Measurements from ENCODE around the gene MRGPRD.

The MRGPRD gene

DNA sequence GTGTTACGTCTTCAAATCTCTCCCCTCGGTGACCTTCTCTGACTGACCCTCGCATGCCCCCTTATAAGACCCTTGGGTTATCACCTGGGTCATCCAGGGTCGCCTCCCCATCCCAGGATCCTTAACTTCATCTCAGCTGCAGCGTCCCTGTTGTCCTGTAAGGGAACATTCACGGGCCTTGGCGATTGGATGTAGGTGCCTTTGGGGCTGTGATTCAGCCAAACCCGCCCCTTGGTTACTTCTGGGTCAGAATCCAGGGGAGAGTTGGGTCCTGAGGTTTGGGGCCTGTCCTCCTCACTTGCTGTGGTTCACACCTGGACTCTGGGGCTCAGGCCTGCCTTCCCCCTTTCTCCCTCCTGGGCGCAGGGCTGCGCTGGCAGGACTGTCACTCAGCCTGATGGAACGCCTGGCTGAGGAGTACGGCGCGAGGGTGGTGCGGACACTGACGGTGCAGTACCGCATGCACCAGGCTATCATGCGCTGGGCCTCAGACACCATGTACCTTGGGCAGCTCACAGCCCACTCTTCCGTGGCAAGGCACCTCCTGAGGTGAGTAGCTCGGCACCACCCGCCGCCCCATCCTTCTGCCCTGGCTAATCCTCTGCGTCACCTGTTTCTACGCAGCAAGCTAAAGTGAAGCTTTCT, 47.7 kb downstream of the MRGPRD start:
- TF ChIP-seq, protein P1, sequence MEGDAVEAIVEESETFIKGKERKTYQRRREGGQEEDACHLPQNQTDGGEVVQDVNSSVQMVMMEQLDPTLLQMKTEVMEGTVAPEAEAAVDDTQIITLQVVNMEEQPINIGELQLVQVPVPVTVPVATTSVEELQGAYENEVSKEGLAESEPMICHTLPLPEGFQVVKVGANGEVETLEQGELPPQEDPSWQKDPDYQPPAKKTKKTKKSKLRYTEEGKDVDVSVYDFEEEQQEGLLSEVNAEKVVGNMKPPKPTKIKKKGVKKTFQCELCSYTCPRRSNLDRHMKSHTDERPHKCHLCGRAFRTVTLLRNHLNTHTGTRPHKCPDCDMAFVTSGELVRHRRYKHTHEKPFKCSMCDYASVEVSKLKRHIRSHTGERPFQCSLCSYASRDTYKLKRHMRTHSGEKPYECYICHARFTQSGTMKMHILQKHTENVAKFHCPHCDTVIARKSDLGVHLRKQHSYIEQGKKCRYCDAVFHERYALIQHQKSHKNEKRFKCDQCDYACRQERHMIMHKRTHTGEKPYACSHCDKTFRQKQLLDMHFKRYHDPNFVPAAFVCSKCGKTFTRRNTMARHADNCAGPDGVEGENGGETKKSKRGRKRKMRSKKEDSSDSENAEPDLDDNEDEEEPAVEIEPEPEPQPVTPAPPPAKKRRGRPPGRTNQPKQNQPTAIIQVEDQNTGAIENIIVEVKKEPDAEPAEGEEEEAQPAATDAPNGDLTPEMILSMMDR (IDR thresholded peaks at IDR 0.05; ENCODE audit: insufficient read depth, low read length, missing control alignments) = no peak
- ChIA-PET POLR2A (no interaction called here), CTCF (no interaction called here)
- no peak for DNase-seq (ENCODE audit: low read depth, low spot score)
- H3K4me3 ChIP-seq (ENCODE audit: low read depth, low read length) = no peak overlapping the region

GRCh38 chr11:68932358-68932757, 48.4 kb downstream of the MRGPRD start:
- ChIA-PET POLR2A (no interaction called here), CTCF (no interaction called here)
- TF ChIP-seq, protein P1 (IDR thresholded peaks at IDR 0.05; ENCODE audit: insufficient read depth, low read length, missing control alignments) = no peak
- no peak for DNase-seq (ENCODE audit: low read depth, low spot score)
- no peak overlapping the region for H3K4me3 ChIP-seq (ENCODE audit: low read depth, low read length)

DNA sequence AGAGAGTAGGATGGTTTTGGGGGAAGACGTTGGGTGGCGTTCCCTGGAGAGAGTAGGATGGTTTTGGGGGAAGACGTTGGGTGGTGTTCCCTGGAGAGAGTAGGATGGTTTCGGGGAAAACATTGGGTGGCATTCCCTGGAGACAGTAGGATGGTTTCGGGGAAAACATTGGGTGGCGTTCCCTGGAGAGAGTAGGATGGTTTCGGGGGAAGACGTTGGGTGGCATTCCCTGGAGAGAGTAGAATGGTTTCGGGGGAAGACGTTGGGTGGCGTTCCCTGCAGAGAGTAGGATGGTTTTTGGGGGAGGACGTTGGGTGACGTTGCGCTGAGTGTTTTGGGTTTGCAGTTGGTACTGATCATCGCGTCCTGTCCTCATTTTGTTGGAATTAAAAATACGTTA, 48.9 kb downstream of the MRGPRD start:
- no peak overlapping the region for H3K4me3 ChIP-seq (ENCODE audit: low read depth, low read length)
- TF ChIP-seq, protein P1 (IDR thresholded peaks at IDR 0.05; ENCODE audit: insufficient read depth, low read length, missing control alignments) = no peak
- CTCF ChIA-PET = no interaction called here
- DNase-seq (ENCODE audit: low read depth, low spot score) = no peak
- POLR2A ChIA-PET = no interaction called here

DNA sequence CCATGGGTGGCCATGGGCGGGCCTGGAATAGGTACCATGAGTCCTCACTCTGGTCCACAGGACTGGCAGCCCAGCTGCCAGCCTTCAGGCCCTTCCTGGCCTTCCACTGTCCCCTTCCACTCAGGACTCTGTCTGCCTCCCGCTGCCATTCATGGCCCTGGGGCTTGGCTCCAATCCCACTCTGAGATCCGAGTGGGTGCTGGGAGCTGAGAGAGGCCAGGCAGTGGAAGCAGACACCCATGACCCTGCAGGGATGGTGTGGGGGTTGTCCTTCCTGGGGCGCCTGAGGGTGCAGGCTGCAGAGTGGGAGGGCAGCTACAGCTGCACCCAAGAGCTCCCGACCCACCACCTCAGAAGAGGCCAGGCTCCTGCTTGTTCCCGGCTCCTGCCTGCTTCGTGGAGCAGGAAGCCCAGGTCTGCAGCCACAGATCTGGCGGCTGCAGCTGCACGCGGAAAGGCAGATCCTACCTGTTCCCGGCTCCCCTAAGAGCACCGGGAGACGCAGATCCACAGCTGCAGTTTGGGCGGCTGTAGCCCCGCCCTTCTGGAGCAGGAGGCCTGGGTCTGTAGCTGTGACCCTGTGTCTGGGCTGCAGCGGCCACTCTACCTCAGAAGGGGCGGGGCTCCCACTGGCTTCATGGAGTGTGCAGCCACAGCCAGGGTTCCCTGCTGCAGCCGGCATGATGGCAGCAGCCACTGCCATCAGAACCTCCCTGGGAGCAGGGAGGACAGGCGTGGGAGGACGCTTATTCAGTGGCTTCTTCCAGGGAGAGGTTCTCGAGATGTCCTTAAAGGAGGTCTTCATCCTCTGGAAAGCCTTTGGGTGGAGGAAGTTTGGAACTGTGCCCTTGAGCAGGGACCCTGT, 49.6 kb downstream of the MRGPRD start:
- no peak overlapping the region for H3K4me3 ChIP-seq (ENCODE audit: low read depth, low read length)
- no peak for DNase-seq (ENCODE audit: low read depth, low spot score)
- ChIA-PET CTCF (no interaction called here), POLR2A (no interaction called here)
- TF ChIP-seq, protein P1 (IDR thresholded peaks at IDR 0.05; ENCODE audit: insufficient read depth, low read length, missing control alignments) = no peak

Data from AG04449 (cell line).